Measurements from ENCODE around the gene ANKH.
A peak's percentile ranks its signal among the peaks of the same experiment; 100 is the strongest.

ANKH gene

GRCh38 chr5:14678773-14679334, 192.7 kb downstream of the ANKH start:
- no peak for DNase-seq

GRCh38 chr5:14676320-14676719, 195.3 kb downstream of the ANKH start:
- peak; percentile 85 for DNase-seq

- peak; percentile 80 for DNase-seq
These were observed 195.7 kb downstream of the ANKH start for GRCh38 chr5:14675865-14676300.

- DNase-seq, result no peak
These were observed 196.4 kb downstream of the ANKH start for GRCh38 chr5:14674983-14675854.

- DNase-seq, result no peak
These were observed 198.1 kb downstream of the ANKH start for GRCh38 chr5:14673443-14673842.

GRCh38 chr5:14672484-14673394, 198.8 kb downstream of the ANKH start:
- DNase-seq, result no peak

GRCh38 chr5:14672082-14672481, 199.5 kb downstream of the ANKH start:
- peak; percentile 32 for DNase-seq

- DNase-seq, result no peak
These were observed 200.2 kb downstream of the ANKH start for GRCh38 chr5:14671414-14671813.

- DNase-seq, result no peak
These were observed 201.6 kb downstream of the ANKH start for GRCh38 chr5:14669975-14670374.

GRCh38 chr5:14669415-14669814, 202.2 kb downstream of the ANKH start:
- DNase-seq, result no peak

GRCh38 chr5:14668181-14668591, 203.4 kb downstream of the ANKH start:
- no peak for DNase-seq

- no peak for DNase-seq
These were observed 203.8 kb downstream of the ANKH start for GRCh38 chr5:14667770-14668169.

GRCh38 chr5:14667290-14667689, 204.3 kb downstream of the ANKH start:
- no peak for DNase-seq

- DNase-seq, result no peak
These were observed 205.2 kb downstream of the ANKH start for GRCh38 chr5:14666357-14666756.

GRCh38 chr5:14665949-14666348, 205.6 kb downstream of the ANKH start:
- peak; percentile 80 for DNase-seq

- peak; percentile 64 for DNase-seq
These were observed 206.3 kb downstream of the ANKH start for GRCh38 chr5:14665101-14665822.

GRCh38 chr5:14664270-14665100, 207.1 kb downstream of the ANKH start, which contains the start of gene OTULIN:
TSS of gene OTULIN (plus strand) at chr5:14664718. CDS start at chr5:14664826, 108 bp downstream.
- peak; percentile 95 for DNase-seq

- DNase-seq, result peak; percentile 53
These were observed 207.8 kb downstream of the ANKH start for GRCh38 chr5:14663734-14664269.

- DNase-seq, result no peak
These were observed 208.8 kb downstream of the ANKH start for GRCh38 chr5:14662721-14663260.

- DNase-seq, result no peak
These were observed 210.7 kb downstream of the ANKH start for GRCh38 chr5:14660833-14661232.
